Measurements from ENCODE around the gene FBXO46.

The FBXO46 gene

GRCh38 chr19:45730368-45731288 is at the start of gene FBXO46:
FBXO46 (minus strand) TSS chr19:45730896; CDS start chr19:45713495, 17,401 bp downstream.
- DNase-seq (ENCODE audit: low read depth): peak; percentile 99

GRCh38 chr19:45780146-45780447 is 49.4 kb upstream of the FBXO46 start:
- no peak overlapping the region for H3K4me3 ChIP-seq (ENCODE audit: low read length)
- DNase-seq (ENCODE audit: low read depth): no peak
- no peak for TF ChIP-seq CTCF (IDR thresholded peaks at IDR 0.05; ENCODE audit: insufficient read depth, low read depth, low read length, missing control alignments)

More at GRCh38 chr19:45730368-45731288, at the start of gene FBXO46:
- TF ChIP-seq CTCF (IDR thresholded peaks at IDR 0.05; ENCODE audit: insufficient read depth, low read depth, low read length, missing control alignments): no peak
- H3K4me3 ChIP-seq (ENCODE audit: low read length): peak within 1 kb of the TSS; percentile 89

- H3K4me3 ChIP-seq (ENCODE audit: low read length): peak overlapping the region; percentile 32
- peak; percentile 96 for DNase-seq (ENCODE audit: low read depth)
- peak; percentile 81 for TF ChIP-seq CTCF (IDR thresholded peaks at IDR 0.05; ENCODE audit: insufficient read depth, low read depth, low read length, missing control alignments)
These were observed 48.8 kb upstream of the FBXO46 start for GRCh38 chr19:45779231-45780145.

- H3K4me3 ChIP-seq (ENCODE audit: low read length): no peak overlapping the region
- no peak for TF ChIP-seq CTCF (IDR thresholded peaks at IDR 0.05; ENCODE audit: insufficient read depth, low read depth, low read length, missing control alignments)
- no peak for DNase-seq (ENCODE audit: low read depth)
These were observed 47.4 kb upstream of the FBXO46 start for GRCh38 chr19:45778010-45778661.

- no peak for DNase-seq (ENCODE audit: low read depth)
- no peak overlapping the region for H3K4me3 ChIP-seq (ENCODE audit: low read length)
- no peak for TF ChIP-seq CTCF (IDR thresholded peaks at IDR 0.05; ENCODE audit: insufficient read depth, low read depth, low read length, missing control alignments)
These were observed 46.8 kb upstream of the FBXO46 start for GRCh38 chr19:45777395-45777961.

- H3K4me3 ChIP-seq (ENCODE audit: low read length): no peak overlapping the region
- no peak for DNase-seq (ENCODE audit: low read depth)
- peak; percentile 16 for TF ChIP-seq CTCF (IDR thresholded peaks at IDR 0.05; ENCODE audit: insufficient read depth, low read depth, low read length, missing control alignments)
These were observed 44.1 kb upstream of the FBXO46 start for GRCh38 chr19:45774765-45775164.

Measured in epithelial cell of esophagus (primary cell).